ENCODE measurements around the gene MGA. TPM values are rescaled to one million over a fixed set of nuclear protein-coding genes. Genes with fewer than 3 reads are reported as not detected.

The MGA gene
- total RNA-seq, 2 experiments from 2014 or later, result 36.1 to 37.1 TPM

DNA sequence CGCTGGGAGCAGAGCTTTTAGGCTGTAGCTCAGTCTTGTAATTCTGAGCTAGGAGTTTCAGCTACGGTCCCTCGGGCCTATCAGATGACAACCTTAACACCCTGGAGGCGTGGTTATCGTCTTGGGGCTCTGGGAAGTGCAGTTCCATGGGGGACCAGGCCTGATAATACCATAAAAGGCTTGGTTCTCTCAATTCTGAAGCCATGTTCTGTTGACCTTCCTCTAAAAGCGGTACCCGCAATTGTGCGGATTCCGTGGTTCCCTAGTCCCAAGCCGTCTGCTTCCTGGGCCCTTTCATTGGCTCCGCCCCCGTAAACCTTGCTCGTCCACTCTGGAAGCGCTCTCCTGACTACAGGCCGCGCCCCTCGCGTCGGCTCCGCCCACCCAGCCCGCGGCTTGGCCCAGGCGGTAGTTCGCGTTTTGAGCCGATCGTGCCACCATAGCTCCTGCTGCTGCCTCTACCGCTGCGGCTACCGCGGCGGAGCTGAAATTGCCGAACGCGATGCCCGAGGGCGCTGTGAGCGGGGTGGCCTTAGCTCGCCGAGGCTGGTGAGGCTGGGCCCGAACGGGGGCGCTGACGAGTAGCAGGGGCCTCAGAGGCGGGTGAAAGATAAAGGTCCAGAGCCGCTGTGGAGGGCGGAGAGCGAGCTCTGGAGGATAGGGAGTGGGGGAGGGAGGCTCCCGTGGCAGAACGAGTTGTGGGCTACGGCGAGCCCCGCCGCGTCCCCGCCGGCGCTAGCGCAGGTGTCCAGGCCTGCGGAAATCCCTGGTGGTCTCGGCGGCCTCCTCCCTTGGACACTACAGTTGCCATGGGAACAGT lies 114.1 kb downstream of the MGA start, which contains the start of gene MAPKBP1:
TSS of gene MAPKBP1 (plus strand) at position 423 of the 820 bp plus-strand sequence. CDS start 792 bp downstream, outside the sequence.
- Mint-ChIP-seq H3K27ac (peak within 1 kb of the TSS; percentile 94), H3K4me3 (peak within 1 kb of the TSS; percentile 93), H3K27me3 (ENCODE audit: low read depth) (no peaks in the 10 kb centered on the region), H3K36me3 (ENCODE audit: low read depth) (peaks cover 12% of the 10 kb centered on the region), H3K4me1 (ENCODE audit: low read depth) (peaks cover 55% of the 10 kb centered on the region), H3K9me3 (ENCODE audit: insufficient read depth) (no peaks in the 10 kb centered on the region)
- ChIA-PET POLR2A (interaction anchor here (0.8 to 3.8 kb wide), 8 partner anchors 9 to 121 kb away, joined by 3 to 31 read pairs (median 3); no protein-coding TSS in a partner anchor), CTCF (interaction anchor here (0.6 to 11.9 kb wide), 46 partner anchors 9 to 346 kb away, joined by 3 to 333 read pairs (median 8); partner anchors contain the start of genes EHD4, JMJD7 and MGA)
- peak; percentile 92 for ATAC-seq
- DNase-seq, result peak; percentile 99

DNA sequence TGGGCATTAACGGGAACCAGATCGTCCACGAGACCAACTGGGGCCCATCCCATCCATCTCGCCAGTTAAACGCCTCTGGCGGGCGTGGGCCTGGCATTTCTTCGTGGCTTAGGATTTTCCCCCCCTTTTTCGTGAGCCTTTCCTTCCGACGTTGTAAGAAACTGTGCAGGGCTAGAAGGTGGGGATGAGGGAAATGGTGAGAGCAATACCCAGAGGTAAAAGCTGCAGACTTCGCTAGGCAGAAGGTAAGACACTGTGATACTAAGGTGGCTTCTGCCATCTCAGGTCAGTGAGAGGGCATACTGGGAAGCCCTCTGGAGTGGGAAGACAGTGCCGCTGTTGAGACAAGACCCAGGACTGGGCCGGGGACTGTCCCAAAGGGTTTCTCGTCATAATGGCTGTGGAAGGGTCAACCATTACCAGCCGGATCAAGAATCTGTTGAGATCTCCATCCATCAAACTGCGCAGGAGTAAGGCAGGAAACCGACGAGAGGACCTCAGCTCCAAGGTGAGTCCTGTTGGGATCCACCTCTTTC lies 114.7 kb downstream of the MGA start:
- Mint-ChIP-seq H3K4me3 (peak overlapping the region; percentile 93), H3K27me3 (ENCODE audit: low read depth) (no peaks in the 10 kb centered on the region), H3K9me3 (ENCODE audit: insufficient read depth) (no peaks in the 10 kb centered on the region), H3K27ac (peak overlapping the region; percentile 94), H3K4me1 (ENCODE audit: low read depth) (peaks cover 61% of the 10 kb centered on the region), H3K36me3 (ENCODE audit: low read depth) (peaks cover 18% of the 10 kb centered on the region)
- CTCF ChIA-PET, result interaction anchor here (1.0 to 11.9 kb wide), 29 partner anchors 8 to 309 kb away, joined by 3 to 333 read pairs (median 13); partner anchors contain the start of gene MGA
- ATAC-seq (no peak), DNase-seq (no peak)
- POLR2A ChIA-PET, result interaction anchor here (0.6 to 3.8 kb wide), 5 partner anchors 9 to 114 kb away, joined by 3 to 31 read pairs (median 4); no protein-coding TSS in a partner anchor

DNA sequence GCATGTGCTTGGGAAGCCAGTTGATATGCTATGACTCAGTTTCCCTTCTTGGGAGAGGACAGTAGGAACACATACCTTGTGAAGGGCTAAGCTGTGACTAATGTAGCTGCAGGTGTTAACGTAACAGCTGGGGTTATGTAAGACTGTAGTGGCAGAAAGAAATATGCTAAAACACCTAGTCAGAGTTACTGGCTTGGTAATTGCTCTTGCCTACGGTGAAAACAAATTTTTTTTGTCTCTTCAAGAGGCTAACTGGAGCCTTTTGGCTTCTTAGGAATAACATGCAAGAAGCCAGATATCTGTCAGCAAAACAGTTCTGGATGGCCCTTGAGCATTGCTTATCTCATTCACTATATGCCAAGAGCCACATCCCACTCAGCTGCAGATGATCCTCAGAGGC lies 115.4 kb downstream of the MGA start:
- POLR2A ChIA-PET, result no interaction called here
- ATAC-seq, result no peak

DNA sequence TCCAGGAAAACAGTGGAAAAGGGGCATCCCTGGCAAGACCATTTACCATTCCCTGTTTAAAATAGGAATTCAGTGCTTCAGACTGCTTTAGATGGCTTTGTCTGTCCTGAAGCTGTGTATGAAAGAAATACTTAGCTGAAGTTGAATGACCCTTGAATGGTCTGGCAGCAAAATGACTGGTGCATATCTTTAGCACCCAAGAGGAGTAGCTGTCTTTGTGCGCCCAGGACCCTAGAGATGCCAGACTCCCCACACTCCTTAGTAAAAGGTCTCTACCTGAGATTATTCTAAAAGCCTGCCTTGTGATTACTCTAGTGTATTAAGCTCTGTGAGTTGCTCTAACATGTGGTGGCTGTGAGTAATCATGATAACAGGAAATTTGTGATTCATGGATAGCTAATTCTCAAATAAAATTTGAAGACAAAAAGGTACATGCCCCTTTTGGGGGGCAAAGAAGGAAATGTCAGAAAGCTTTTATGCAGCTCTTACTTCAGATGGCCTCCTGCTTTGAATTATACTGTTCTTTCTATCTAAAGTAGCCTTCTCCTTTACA lies 117.3 kb downstream of the MGA start:
- POLR2A ChIA-PET, result interaction anchor here (0.6 to 1.2 kb wide), 3 partner anchors 117 to 262 kb away, joined by 3 to 4 read pairs (median 3); partner anchors contain the start of gene MGA
- Mint-ChIP-seq H3K9me3 (ENCODE audit: insufficient read depth) (no peaks in the 10 kb centered on the region), H3K36me3 (ENCODE audit: low read depth) (peaks cover 21% of the 10 kb centered on the region), H3K27ac (no peak overlapping the region), H3K27me3 (ENCODE audit: low read depth) (no peaks in the 10 kb centered on the region), H3K4me3 (no peak overlapping the region), H3K4me1 (ENCODE audit: low read depth) (peaks cover 80% of the 10 kb centered on the region)
- CTCF ChIA-PET, result interaction anchor here (0.9 to 11.9 kb wide), 12 partner anchors 9 to 312 kb away, joined by 3 to 333 read pairs (median 4); no protein-coding TSS in a partner anchor
- DNase-seq (no peak), ATAC-seq (no peak)

More for the DNA sequence above, 115.4 kb downstream of the MGA start:
- peaks cover 20% of the 10 kb centered on the region for H3K36me3 Mint-ChIP-seq (ENCODE audit: low read depth)
- CTCF ChIA-PET, result interaction anchor here (3.6 to 11.9 kb wide), 4 partner anchors 36 to 162 kb away, joined by 23 to 333 read pairs (median 40); no protein-coding TSS in a partner anchor
- no peaks in the 10 kb centered on the region for H3K27me3 Mint-ChIP-seq (ENCODE audit: low read depth)
- H3K27ac Mint-ChIP-seq, result no peak overlapping the region
- no peaks in the 10 kb centered on the region for H3K9me3 Mint-ChIP-seq (ENCODE audit: insufficient read depth)
- H3K4me1 Mint-ChIP-seq (ENCODE audit: low read depth), result peaks cover 68% of the 10 kb centered on the region
- H3K4me3 Mint-ChIP-seq, result peak overlapping the region; percentile 93
- no peak for DNase-seq

DNA sequence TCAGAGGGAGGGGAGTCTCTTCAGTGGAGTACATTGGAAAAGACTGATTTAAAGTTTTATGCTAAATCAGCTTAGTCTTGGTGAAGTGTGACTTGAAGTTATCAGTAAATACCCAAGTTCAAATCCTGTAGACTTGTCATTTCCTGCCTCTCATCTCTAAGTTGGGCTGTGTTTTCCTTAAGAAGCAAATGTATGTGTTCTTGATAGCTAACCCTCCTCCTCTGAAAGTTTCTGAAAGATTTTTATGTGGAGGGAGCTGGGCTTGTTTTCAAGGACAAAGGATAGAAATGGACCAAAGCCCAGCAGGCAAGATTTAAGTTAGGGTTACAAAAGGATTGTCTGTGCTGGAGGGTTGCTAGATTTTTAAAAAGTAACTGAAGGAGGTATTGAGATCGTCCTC lies 118.3 kb downstream of the MGA start:
- H3K27ac Mint-ChIP-seq, result peak overlapping the region; percentile 23
- CTCF ChIA-PET, result interaction anchor here (0.6 to 11.9 kb wide), 10 partner anchors 8 to 313 kb away, joined by 3 to 333 read pairs (median 4); no protein-coding TSS in a partner anchor
- peaks cover 26% of the 10 kb centered on the region for H3K36me3 Mint-ChIP-seq (ENCODE audit: low read depth)

DNA sequence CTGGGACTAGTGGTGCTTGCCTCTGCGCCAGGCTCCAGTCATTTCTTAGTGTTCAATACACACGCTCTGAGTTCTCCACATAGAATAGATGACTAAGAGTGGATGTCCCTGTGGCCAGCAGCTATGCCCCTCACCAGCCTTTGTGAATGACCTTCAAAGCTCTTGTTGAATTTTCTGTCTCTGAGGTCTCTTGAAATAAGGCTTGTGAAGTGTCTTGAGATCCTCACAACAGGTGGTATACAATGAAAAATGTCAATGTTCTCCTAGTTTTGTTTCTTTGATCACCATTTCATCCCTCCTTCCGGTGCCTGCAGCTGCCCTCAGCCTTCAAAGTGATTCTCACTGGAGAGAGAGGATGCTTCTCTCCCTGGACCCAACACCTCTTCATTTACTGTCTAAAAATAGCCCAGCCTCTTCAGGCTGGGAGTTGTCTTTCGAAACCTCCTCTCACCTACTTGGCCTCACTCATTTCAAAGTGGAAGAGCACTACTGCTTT lies 119.5 kb downstream of the MGA start:
- no peak for DNase-seq
- no peak overlapping the region for H3K4me3 Mint-ChIP-seq
- CTCF ChIA-PET, result interaction anchor here (1.7 to 11.9 kb wide), 2 partner anchors 32 to 125 kb away, joined by 6 to 333 read pairs; no protein-coding TSS in a partner anchor
- POLR2A ChIA-PET, result interaction anchor here (1.1 kb wide), 1 partner anchor 33 kb away, joined by 3 read pairs; no protein-coding TSS in a partner anchor
- H3K36me3 Mint-ChIP-seq (ENCODE audit: low read depth), result peaks cover 30% of the 10 kb centered on the region
- ATAC-seq, result no peak
- peaks cover 78% of the 10 kb centered on the region for H3K4me1 Mint-ChIP-seq (ENCODE audit: low read depth)
- H3K9me3 Mint-ChIP-seq (ENCODE audit: insufficient read depth), result no peaks in the 10 kb centered on the region
- peak overlapping the region; percentile 68 for H3K27ac Mint-ChIP-seq
- no peaks in the 10 kb centered on the region for H3K27me3 Mint-ChIP-seq (ENCODE audit: low read depth)

More for the DNA sequence above, 118.3 kb downstream of the MGA start:
- no peak for ATAC-seq
- peaks cover 79% of the 10 kb centered on the region for H3K4me1 Mint-ChIP-seq (ENCODE audit: low read depth)
- DNase-seq, result no peak
- no peaks in the 10 kb centered on the region for H3K9me3 Mint-ChIP-seq (ENCODE audit: insufficient read depth)
- H3K27me3 Mint-ChIP-seq (ENCODE audit: low read depth), result no peaks in the 10 kb centered on the region
- H3K4me3 Mint-ChIP-seq, result no peak overlapping the region
- POLR2A ChIA-PET, result interaction anchor here (1.2 kb wide), 1 partner anchor 118 kb away, joined by 3 read pairs; the partner anchor contains the start of gene MGA

DNA sequence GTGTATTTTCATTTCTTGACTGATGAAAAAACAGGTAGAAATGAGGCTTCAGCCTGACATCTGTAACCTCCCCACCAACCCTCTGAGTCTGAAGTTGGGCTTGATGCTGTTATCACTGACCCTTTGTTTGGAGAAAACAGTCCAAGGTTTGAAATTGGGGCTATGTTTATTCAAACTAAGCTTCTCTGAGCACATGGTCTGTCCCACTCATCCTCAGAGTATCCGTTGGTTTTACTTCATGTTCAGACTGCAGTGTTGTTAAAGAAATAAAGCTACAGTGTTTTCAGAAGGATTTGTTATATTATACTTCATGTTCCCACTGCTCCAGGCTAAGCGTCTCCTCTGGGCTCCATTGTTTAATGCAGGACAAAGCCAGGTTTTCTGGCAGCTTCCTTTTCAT lies 120.1 kb downstream of the MGA start:
- Mint-ChIP-seq H3K27me3 (ENCODE audit: low read depth) (no peaks in the 10 kb centered on the region), H3K36me3 (ENCODE audit: low read depth) (peaks cover 30% of the 10 kb centered on the region), H3K9me3 (ENCODE audit: insufficient read depth) (no peaks in the 10 kb centered on the region), H3K27ac (peak overlapping the region; percentile 68), H3K4me1 (ENCODE audit: low read depth) (peaks cover 74% of the 10 kb centered on the region), H3K4me3 (no peak overlapping the region)
- ChIA-PET CTCF (interaction anchor here (1.7 to 11.9 kb wide), 2 partner anchors 32 to 125 kb away, joined by 6 to 333 read pairs; no protein-coding TSS in a partner anchor), POLR2A (interaction anchor here (1.1 kb wide), 1 partner anchor 32 kb away, joined by 3 read pairs; no protein-coding TSS in a partner anchor)
- ATAC-seq, result no peak
- DNase-seq, result no peak

DNA sequence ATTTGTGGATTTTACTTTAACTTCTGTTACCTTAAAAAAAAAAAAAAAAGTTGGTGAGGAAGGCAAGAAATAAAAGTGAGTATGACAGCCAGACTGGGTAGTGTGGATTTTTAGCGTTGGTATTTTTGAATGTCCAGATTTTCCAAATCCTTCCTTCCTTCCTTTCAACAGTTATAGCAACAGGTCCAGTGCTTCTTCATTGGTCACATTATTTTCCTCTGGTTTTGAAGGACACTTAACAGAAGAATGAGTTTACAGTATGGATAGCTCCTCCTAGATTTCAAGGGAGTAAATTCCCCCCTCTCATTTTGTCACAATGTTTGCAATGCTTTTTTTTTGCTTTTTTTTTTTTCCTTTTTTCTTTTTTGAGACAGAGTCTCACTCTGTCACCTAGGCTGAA lies 120.5 kb downstream of the MGA start:
- no peak overlapping the region for H3K4me3 Mint-ChIP-seq
- no peak for DNase-seq
- no peak overlapping the region for H3K27ac Mint-ChIP-seq
- peaks cover 31% of the 10 kb centered on the region for H3K36me3 Mint-ChIP-seq (ENCODE audit: low read depth)
- POLR2A ChIA-PET, result interaction anchor here (1.1 kb wide), 1 partner anchor 32 kb away, joined by 3 read pairs; no protein-coding TSS in a partner anchor
- no peak for ATAC-seq
- CTCF ChIA-PET, result interaction anchor here (1.7 to 11.9 kb wide), 2 partner anchors 31 to 124 kb away, joined by 6 to 333 read pairs; no protein-coding TSS in a partner anchor
- no peaks in the 10 kb centered on the region for H3K9me3 Mint-ChIP-seq (ENCODE audit: insufficient read depth)
- H3K4me1 Mint-ChIP-seq (ENCODE audit: low read depth), result peaks cover 69% of the 10 kb centered on the region
- no peaks in the 10 kb centered on the region for H3K27me3 Mint-ChIP-seq (ENCODE audit: low read depth)

DNA sequence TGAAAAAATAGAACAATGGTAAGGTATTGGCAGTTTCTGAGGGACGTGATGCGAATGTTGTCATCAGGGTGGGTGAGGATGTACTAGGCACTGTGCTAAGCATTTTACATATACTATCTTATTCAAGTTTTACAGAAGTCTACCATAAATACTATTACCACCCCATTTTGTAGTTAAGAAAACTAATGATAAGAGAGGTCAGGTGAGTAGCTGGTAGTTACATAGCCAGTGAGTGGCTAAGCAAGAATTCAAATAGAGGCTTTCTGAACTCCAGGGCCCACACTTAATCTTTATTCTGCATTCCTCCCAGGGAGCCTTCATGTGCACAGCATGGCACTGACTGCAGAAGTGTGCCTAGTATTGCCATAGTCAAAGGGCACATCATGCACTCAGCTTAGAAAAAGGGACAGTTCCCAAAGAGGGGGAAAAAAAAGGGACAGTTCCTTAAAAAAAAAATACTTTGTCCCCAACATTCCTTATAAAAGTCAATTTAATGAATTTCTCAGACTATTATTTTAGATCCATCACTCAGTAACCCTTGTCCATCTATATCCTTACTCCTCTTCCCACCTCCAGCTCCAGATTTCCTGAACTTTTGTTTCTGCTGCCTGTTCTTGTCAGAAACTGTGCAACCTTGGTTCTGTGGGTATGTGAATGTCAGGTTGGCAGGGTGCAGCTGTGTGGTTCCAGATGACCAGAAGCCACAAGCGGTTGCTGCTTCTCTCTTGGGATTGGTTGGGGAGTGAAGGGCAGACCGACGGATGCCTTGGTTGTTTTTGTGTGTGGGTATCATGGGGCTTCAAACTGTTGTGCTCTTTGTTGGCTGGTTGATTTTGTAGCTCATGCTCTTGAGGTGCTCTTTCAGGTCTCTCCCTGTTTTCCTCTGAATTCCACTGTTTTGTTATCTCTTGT lies 122.4 kb downstream of the MGA start:
- peaks cover 53% of the 10 kb centered on the region for H3K4me1 Mint-ChIP-seq (ENCODE audit: low read depth)
- CTCF ChIA-PET, result interaction anchor here (1.0 to 4.3 kb wide), 3 partner anchors 9 to 29 kb away, joined by 3 to 38 read pairs (median 19); partner anchors contain the start of gene MAPKBP1
- H3K36me3 Mint-ChIP-seq (ENCODE audit: low read depth), result peaks cover 27% of the 10 kb centered on the region
- no peaks in the 10 kb centered on the region for H3K9me3 Mint-ChIP-seq (ENCODE audit: insufficient read depth)
- no peak for ATAC-seq
- no peak overlapping the region for H3K27ac Mint-ChIP-seq
- POLR2A ChIA-PET, result interaction anchor here (0.8 to 1.2 kb wide), 2 partner anchors 8 to 132 kb away, joined by 3 to 4 read pairs; partner anchors contain the start of gene MAPKBP1
- no peaks in the 10 kb centered on the region for H3K27me3 Mint-ChIP-seq (ENCODE audit: low read depth)
- no peak for DNase-seq
- no peak overlapping the region for H3K4me3 Mint-ChIP-seq

DNA sequence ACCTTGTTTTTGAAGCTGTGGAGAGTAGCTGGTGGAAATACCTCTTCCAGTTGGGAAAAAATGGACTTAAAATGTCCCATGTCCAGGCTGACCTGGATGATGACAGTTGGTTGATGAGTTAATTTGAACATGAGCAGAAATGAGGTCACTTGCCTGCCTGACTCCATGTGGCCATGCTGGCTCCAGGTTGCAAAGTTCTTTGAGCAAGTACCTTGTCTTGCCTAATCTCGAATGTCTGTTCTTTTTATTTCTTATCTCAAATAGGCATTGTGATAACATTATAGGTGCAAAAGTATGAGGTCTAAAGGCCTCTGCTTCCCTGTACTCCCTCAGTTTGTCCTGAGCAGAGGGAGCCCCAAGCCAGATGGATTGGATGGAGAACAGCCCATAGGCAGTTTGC lies 123.1 kb downstream of the MGA start:
- ChIA-PET CTCF (interaction anchor here (1.0 to 4.3 kb wide), 3 partner anchors 8 to 28 kb away, joined by 3 to 38 read pairs (median 19); partner anchors contain the start of gene MAPKBP1), POLR2A (interaction anchor here (0.8 to 1.2 kb wide), 2 partner anchors 9 to 131 kb away, joined by 3 to 4 read pairs; partner anchors contain the start of gene MAPKBP1)
- H3K4me1 Mint-ChIP-seq (ENCODE audit: low read depth), result peaks cover 47% of the 10 kb centered on the region
- H3K36me3 Mint-ChIP-seq (ENCODE audit: low read depth), result peaks cover 27% of the 10 kb centered on the region
- H3K27me3 Mint-ChIP-seq (ENCODE audit: low read depth), result no peaks in the 10 kb centered on the region
- no peak overlapping the region for H3K4me3 Mint-ChIP-seq
- H3K9me3 Mint-ChIP-seq (ENCODE audit: insufficient read depth), result no peaks in the 10 kb centered on the region
- DNase-seq, result no peak
- no peak for ATAC-seq
- no peak overlapping the region for H3K27ac Mint-ChIP-seq

Measured in activated CD8-positive, alpha-beta T cell treated with anti-CD3 and anti-CD28 coated beads, Interleukin-2, amount 10 ng/mL, durations not matched to agents 7 days and 5 days (primary cell).